K562 (cell line): ENCODE data around the gene PTPRG. TPM values are rescaled to one million over a fixed set of nuclear protein-coding genes. Genes with fewer than 3 reads are reported as not detected.

Experiments
- ATAC-seq: fragments of 200-7000 bp; cut with Tn5 transposase; 3 replicates; pipeline ENCODE4 v1.9.1; 2020; ENCODE audit warnings: moderate library complexity
- BruUV-seq: library from RNA; stranded (reverse); fragments of 400-500 nt; replicated peaks from 2 replicates; lab custom pipeline; 2021; lab: Mats Ljungman, UMichigan
- CTCF ChIA-PET: fragments of 300-600 bp; formaldehyde crosslinking; extraction: SDS; loops from one replicate; lab custom pipeline; 2021; ENCODE audit warnings: low intra/inter-chr PET ratio; lab: Yijun Ruan, JAX
- POLR2A ChIA-PET: fragments of 300-600, 350-650 bp; sonication (Branson Sonifier 250); formaldehyde crosslinking; extraction: SDS; loops from one replicate; lab custom pipeline; 2021; ENCODE audit warnings: antibody characterized with exemption, inconsistent platforms; lab: Yijun Ruan, JAX
- DNase-seq, 4 experiments: peaks; one replicate each; pipeline versions ENCODE4 v3.0.0 to v3.0.0-alpha.2; 2011 to 2018; ENCODE audit warnings: low spot score in 3 of 4, mixed read lengths in 3 of 4; ENCODE audit errors: extremely low read depth in 1 of 4
- FAIRE-seq: peaks from 2 replicates; lab custom pipeline; 2011; peaks lifted over from hg19 to GRCh38; lab: Jason Lieb, UNC
- H2AFZ ChIP-seq: 2 replicates; pipeline ENCODE4 v1.6.0; 2011; ENCODE audit warnings: low read depth, low read length, control low read depth, inconsistent platforms
- H3K27ac ChIP-seq: fragments of 200-600 bp; 3 replicates; pipeline ENCODE4 v1.8.0; 2011; ENCODE audit warnings: low read depth, mild to moderate bottlenecking, control low read depth, inconsistent platforms, low read length, moderate library complexity, mixed read lengths; ENCODE audit errors: extremely low read depth
- H3K27me3 ChIP-seq, 2 experiments: fragments of 300-600 bp in 1 of 2; 2 replicates in 1 of 2; 3 replicates in 1 of 2; pipeline versions ENCODE4 v1.6.0 to v1.8.0; 2011; ENCODE audit warnings: inconsistent platforms in 2 of 2, low read length in 2 of 2, mild to moderate bottlenecking in 1 of 2, mixed read lengths in 1 of 2, moderate library complexity in 1 of 2; ENCODE audit not compliant: control insufficient read depth in 2 of 2, insufficient read depth in 2 of 2
- H3K36me3 ChIP-seq: fragments of 300-600 bp; 3 replicates; pipeline ENCODE4 v1.8.0; 2011; ENCODE audit warnings: mild to moderate bottlenecking, low read length, inconsistent platforms; ENCODE audit not compliant: control insufficient read depth, insufficient read depth
- H3K4me1 ChIP-seq, 2 experiments: fragments of 200-600 bp in 1 of 2; replicated peaks in 1 of 2; 2 replicates in 1 of 2; 3 replicates in 1 of 2; pipeline versions ENCODE4 v1.5.1 to v1.8.0; 2011; ENCODE audit warnings: inconsistent platforms in 2 of 2, low read length in 2 of 2, mild to moderate bottlenecking in 1 of 2, mixed read lengths in 1 of 2, moderate library complexity in 1 of 2; ENCODE audit not compliant: control insufficient read depth in 2 of 2, insufficient read depth in 2 of 2
- H3K4me2 ChIP-seq: 2 replicates; pipeline ENCODE4 v1.6.1; 2011; ENCODE audit warnings: low read length, control low read depth, inconsistent platforms, mixed read lengths; ENCODE audit not compliant: insufficient read depth
- H3K4me3 ChIP-seq: fragments of 200-600 bp; sonication (generic), shearing (Covaris generic); 2 replicates; pipeline ENCODE4 v1.5.1; 2016; ENCODE audit warnings: control low read depth, inconsistent platforms
- H3K79me2 ChIP-seq: fragments of 200-600 bp; 3 replicates; pipeline ENCODE4 v1.8.0; 2011; ENCODE audit warnings: low read length, inconsistent platforms; ENCODE audit not compliant: control insufficient read depth, insufficient read depth
- H3K9ac ChIP-seq, 2 experiments: 2 replicates each; pipeline versions ENCODE4 v1.6.0 to v1.6.1; 2011; ENCODE audit warnings: low read depth in 2 of 2, low read length in 2 of 2, control low read depth in 1 of 2, inconsistent platforms in 1 of 2, mild to moderate bottlenecking in 1 of 2, mixed read lengths in 1 of 2; ENCODE audit not compliant: insufficient read depth in 1 of 2
- H3K9me1 ChIP-seq: one replicate; pipeline ENCODE4 v1.6.0; 2011; ENCODE audit warnings: inconsistent platforms, mild to moderate bottlenecking, low read length, moderate library complexity; ENCODE audit not compliant: control insufficient read depth, insufficient read depth
- H3K9me3 ChIP-seq: replicated peaks from 2 replicates; pipeline ENCODE4 v1.5.1; 2011; ENCODE audit warnings: low read depth, low read length, inconsistent platforms; ENCODE audit not compliant: control insufficient read depth, insufficient read depth
- H4K20me1 ChIP-seq: replicated peaks from 2 replicates; pipeline ENCODE4 v1.6.1; 2011; ENCODE audit warnings: low read length, inconsistent platforms, mixed read lengths; ENCODE audit not compliant: control insufficient read depth, insufficient read depth
- CAMTA2 ChIP-seq: fragments of 250-450 bp; sonication (Bioruptor Pico); conservative IDR thresholded peaks from 2 replicates; pipeline ENCODE4 v1.5.1; 2022
- CBFA2T2 ChIP-seq: fragments of 450-650 bp; conservative IDR thresholded peaks from 2 replicates; pipeline ENCODE4 v1.6.1; 2017; ENCODE audit warnings: mild to moderate bottlenecking
- CBX5 ChIP-seq: IDR thresholded peaks from 2 replicates; pipeline ENCODE4 v1.6.1; 2014; ENCODE audit warnings: low read depth, borderline replicate concordance
- CREM ChIP-seq: IDR thresholded peaks from 2 replicates; pipeline ENCODE4 v1.6.1; 2014; ENCODE audit warnings: antibody characterized with exemption, low read depth
- ETV6 ChIP-seq, 3 experiments: fragments of 150-350 bp in 1 of 3; sonication (generic) in 1 of 3; formaldehyde crosslinking in 1 of 3; IDR thresholded peaks; 2 replicates each; pipeline versions ENCODE4 v1.6.1 to v1.8.0; 2014 to 2022; ENCODE audit warnings: borderline replicate concordance in 2 of 3, low read depth in 2 of 3, antibody characterized with exemption in 1 of 3, low read length in 1 of 3, mild to moderate bottlenecking in 1 of 3, missing genetic modification reagents in 1 of 3
- IRF2 ChIP-seq: sonication (generic); formaldehyde crosslinking; IDR thresholded peaks from 2 replicates; pipeline ENCODE4 v1.8.1; 2022; ENCODE audit warnings: mild to moderate bottlenecking, missing genetic modification reagents
- KDM4B ChIP-seq, 2 experiments: fragments of 450-650 bp in 1 of 2; sonication (generic) in 1 of 2; IDR thresholded peaks; 2 replicates each; pipeline ENCODE4 v1.6.1; 2016 to 2017; ENCODE audit warnings: borderline replicate concordance in 2 of 2, antibody characterized with exemption in 1 of 2, low read depth in 1 of 2, mild to moderate bottlenecking in 1 of 2
- NR1H2 ChIP-seq: sonication (generic); formaldehyde crosslinking; IDR thresholded peaks from 2 replicates; pipeline ENCODE4 v1.4.0; 2020; ENCODE audit warnings: mild to moderate bottlenecking, missing genetic modification reagents
- NR4A1 ChIP-seq, 2 experiments: fragments of 250-450 bp in 1 of 2; fragments of 450-650 bp in 1 of 2; sonication (Bioruptor Pico) in 1 of 2; IDR thresholded peaks; 2 replicates each; pipeline versions ENCODE4 v1.4.0 to v1.6.1; 2016 to 2020; ENCODE audit warnings: mild to moderate bottlenecking in 2 of 2, missing compliant biosample characterization in 1 of 2, missing genetic modification characterization in 1 of 2, moderate library complexity in 1 of 2
- SIN3A ChIP-seq, 2 experiments: fragments of 150-350 bp in 1 of 2; IDR thresholded peaks; 2 replicates each; pipeline ENCODE4 v1.6.1; 2011 to 2016; ENCODE audit warnings: borderline replicate concordance in 2 of 2, low read depth in 2 of 2, low read length in 2 of 2, mild to moderate bottlenecking in 2 of 2, moderate library complexity in 2 of 2; ENCODE audit not compliant: control insufficient read depth in 1 of 2
- XRCC5 ChIP-seq: fragments of 200-400 bp; formaldehyde crosslinking; IDR thresholded peaks from 2 replicates; pipeline ENCODE4 v1.6.1; 2017; ENCODE audit warnings: low read depth, mild to moderate bottlenecking, low read length
- ZNF561 ChIP-seq: fragments of 450-650 bp; formaldehyde crosslinking; conservative IDR thresholded peaks from 2 replicates; pipeline ENCODE4 v1.4.0; 2020; ENCODE audit warnings: mild to moderate bottlenecking, moderate library complexity
- ZNF766 ChIP-seq: fragments of 200-800 bp; sonication (Bioruptor generic); conservative IDR thresholded peaks from 2 replicates; pipeline ENCODE4 v1.6.1; 2016; ENCODE audit warnings: missing genetic modification characterization, missing compliant biosample characterization
- WGBS: fragments of 100-300 bp; shearing (Covaris generic); methylation state at CpG from one replicate; pipeline ENCODE4 v1.1.6; 2016; ENCODE audit warnings: low coverage, mixed read lengths; ENCODE audit not compliant: insufficient coverage; ENCODE audit errors: missing lambda C conversion rate; 5-methylcytosine and 5-hydroxymethylcytosine counted together
- in situ Hi-C: fragments of 300-500 bp; cut with MboI; formaldehyde crosslinking; loops from 4 replicates; pipeline ENCODE4 v1.15.0; 2018; ENCODE audit warnings: inconsistent platforms, mixed read lengths
- intact Hi-C: fragments of 100-400 bp; cut with micrococcal nuclease; formaldehyde crosslinking; loops from 2 replicates; pipeline ENCODE4 v1.14.2; 2022
- polyA plus RNA-seq, 8 experiments: library from polyadenylated mRNA; depleted of rRNA in 4 of 8; stranded (reverse) in 5 of 8; unstranded in 3 of 8; fragments of >200 nt; fragmentation: Nextera tagmentation in 2 of 8; fragmentation: Illumina TruSeq in 1 of 8; extraction: Ambion mirVana in 2 of 8; extraction: Trizol in 1 of 8; gene quantifications; 2 replicates each; pipeline versions ENCODE4 v1.2.1 to v1.2.3, GENCODE V29; 2011 to 2014; ENCODE audit warnings: inconsistent platforms in 1 of 8, missing spikeins in 1 of 8
- total RNA-seq, 7 experiments: library from RNA; depleted of rRNA in 6 of 7; stranded (reverse); fragments of >200 nt in 6 of 7; fragmentation: Illumina TruSeq in 2 of 7; extraction: Trizol in 2 of 7; gene quantifications; 2 replicates each; pipeline versions ENCODE4 v1.2.1 to v1.2.3, GENCODE V29; 2011 to 2021; ENCODE audit warnings: low replicate concordance in 1 of 7
- TF ChIP-seq, protein P1 (sequence below): fragments of 250-450 bp; sonication (Bioruptor Pico); IDR thresholded peaks from 2 replicates; pipeline ENCODE4 v1.4.0; 2020; ENCODE audit warnings: borderline replicate concordance
- TF ChIP-seq, protein P2 (sequence below), 3 experiments: fragments of 200-800 bp in 1 of 3; sonication (Bioruptor generic) in 1 of 3; sonication (generic) in 1 of 3; formaldehyde crosslinking in 1 of 3; IDR thresholded peaks; 2 replicates each; pipeline versions ENCODE4 v1.6.1 to v1.8.0; 2016 to 2022; ENCODE audit warnings: mild to moderate bottlenecking in 2 of 3, missing compliant biosample characterization in 2 of 3, missing genetic modification characterization in 2 of 3, missing genetic modification reagents in 1 of 3
- TF ChIP-seq, protein P3 (sequence below): sonication (generic); formaldehyde crosslinking; IDR thresholded peaks from 2 replicates; pipeline ENCODE4 v1.5.0; 2020; ENCODE audit warnings: missing genetic modification reagents
- TF ChIP-seq, protein P4 (sequence below): IDR thresholded peaks from 2 replicates; pipeline ENCODE4 v1.6.1; 2012; ENCODE audit warnings: low read depth, low read length, improper control_type of control experiment, borderline replicate concordance

The PTPRG gene
- total and polyA plus RNA-seq, 9 of the 15 experiments (the other 6 are each of a cell fraction or from before 2014, with no cell fraction given), result 0.16 TPM; not detected in 8

DNA sequence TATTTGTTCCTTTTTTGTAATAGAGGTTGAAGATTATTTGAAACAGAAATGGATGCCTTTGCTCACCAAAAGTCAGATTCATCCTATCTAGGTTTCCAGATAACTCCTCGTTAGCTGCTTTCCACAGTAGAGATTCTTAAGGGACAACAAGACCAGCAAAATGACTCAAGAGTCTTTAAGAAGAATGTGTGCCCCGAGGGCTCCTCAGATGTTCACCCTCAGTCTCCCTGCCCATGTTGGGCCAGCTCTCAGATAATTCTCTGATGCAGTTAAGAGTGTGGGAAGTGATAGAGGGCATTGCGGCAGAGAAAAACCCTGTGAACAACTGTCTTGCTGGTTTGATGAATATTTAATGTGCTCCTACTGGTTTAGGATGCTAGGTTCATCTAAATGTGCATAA is 251.1 kb downstream of the PTPRG start:
- BruUV-seq, result no TSS peak
- no peak for TF ChIP-seq CREM
- TF ChIP-seq CBFA2T2, result no peak
- TF ChIP-seq, protein P1, sequence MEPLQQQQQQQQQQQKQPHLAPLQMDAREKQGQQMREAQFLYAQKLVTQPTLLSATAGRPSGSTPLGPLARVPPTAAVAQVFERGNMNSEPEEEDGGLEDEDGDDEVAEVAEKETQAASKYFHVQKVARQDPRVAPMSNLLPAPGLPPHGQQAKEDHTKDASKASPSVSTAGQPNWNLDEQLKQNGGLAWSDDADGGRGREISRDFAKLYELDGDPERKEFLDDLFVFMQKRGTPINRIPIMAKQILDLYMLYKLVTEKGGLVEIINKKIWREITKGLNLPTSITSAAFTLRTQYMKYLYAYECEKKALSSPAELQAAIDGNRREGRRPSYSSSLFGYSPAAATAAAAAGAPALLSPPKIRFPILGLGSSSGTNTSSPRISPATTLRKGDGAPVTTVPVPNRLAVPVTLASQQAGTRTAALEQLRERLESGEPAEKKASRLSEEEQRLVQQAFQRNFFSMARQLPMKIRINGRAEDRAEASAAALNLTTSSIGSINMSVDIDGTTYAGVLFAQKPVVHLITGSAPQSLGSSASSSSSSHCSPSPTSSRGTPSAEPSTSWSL (CRISPR knock-in tag), result no peak
- TF ChIP-seq ZNF766, result no peak
- TF ChIP-seq, protein P2, sequence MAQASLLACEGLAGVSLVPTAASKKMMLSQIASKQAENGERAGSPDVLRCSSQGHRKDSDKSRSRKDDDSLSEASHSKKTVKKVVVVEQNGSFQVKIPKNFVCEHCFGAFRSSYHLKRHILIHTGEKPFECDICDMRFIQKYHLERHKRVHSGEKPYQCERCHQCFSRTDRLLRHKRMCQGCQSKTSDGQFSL (CRISPR knock-in tag; IDR thresholded peaks at IDR 0.05), result no peak
- TF ChIP-seq, protein P2 (tag; IDR thresholded peaks at IDR 0.05), result no peak
- no peak for TF ChIP-seq SIN3A (IDR thresholded peaks at IDR 0.05; ENCODE audit: borderline replicate concordance in 2 of 2, control insufficient read depth in 1 of 2, low read depth in 2 of 2, low read length in 2 of 2)
- no peak for TF ChIP-seq NR1H2 (CRISPR knock-in tag)
- no peak for TF ChIP-seq ZNF561 (CRISPR knock-in tag)
- TF ChIP-seq, protein P3, sequence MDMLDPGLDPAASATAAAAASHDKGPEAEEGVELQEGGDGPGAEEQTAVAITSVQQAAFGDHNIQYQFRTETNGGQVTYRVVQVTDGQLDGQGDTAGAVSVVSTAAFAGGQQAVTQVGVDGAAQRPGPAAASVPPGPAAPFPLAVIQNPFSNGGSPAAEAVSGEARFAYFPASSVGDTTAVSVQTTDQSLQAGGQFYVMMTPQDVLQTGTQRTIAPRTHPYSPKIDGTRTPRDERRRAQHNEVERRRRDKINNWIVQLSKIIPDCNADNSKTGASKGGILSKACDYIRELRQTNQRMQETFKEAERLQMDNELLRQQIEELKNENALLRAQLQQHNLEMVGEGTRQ, result no peak
- TF ChIP-seq CAMTA2, result no peak
- TF ChIP-seq, protein P4, sequence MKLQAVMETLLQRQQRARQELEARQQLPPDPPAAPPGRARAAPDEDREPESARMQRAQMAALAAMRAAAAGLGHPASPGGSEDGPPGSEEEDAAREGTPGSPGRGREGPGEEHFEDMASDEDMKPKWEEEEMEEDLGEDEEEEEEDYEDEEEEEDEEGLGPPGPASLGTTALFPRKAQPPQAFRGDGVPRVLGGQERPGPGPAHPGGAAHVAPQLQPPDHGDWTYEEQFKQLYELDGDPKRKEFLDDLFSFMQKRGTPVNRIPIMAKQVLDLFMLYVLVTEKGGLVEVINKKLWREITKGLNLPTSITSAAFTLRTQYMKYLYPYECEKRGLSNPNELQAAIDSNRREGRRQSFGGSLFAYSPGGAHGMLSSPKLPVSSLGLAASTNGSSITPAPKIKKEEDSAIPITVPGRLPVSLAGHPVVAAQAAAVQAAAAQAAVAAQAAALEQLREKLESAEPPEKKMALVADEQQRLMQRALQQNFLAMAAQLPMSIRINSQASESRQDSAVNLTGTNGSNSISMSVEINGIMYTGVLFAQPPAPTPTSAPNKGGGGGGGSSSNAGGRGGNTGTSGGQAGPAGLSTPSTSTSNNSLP, result no peak
- TF ChIP-seq CBX5, result no peak
- TF ChIP-seq IRF2, result no peak
- no peak for TF ChIP-seq XRCC5
- no peak for TF ChIP-seq ETV6 (IDR thresholded peaks at IDR 0.05; ENCODE audit: borderline replicate concordance in 1 of 2, low read depth in 2 of 2, low read length in 1 of 2)
- no peak for TF ChIP-seq ETV6 (CRISPR knock-in tag; IDR thresholded peaks at IDR 0.05; ENCODE audit: borderline replicate concordance)
- TF ChIP-seq KDM4B (IDR thresholded peaks at IDR 0.05; ENCODE audit: borderline replicate concordance in 2 of 2, low read depth in 1 of 2), result no peak
- TF ChIP-seq NR4A1 (CRISPR knock-in tag; IDR thresholded peaks at IDR 0.05), result no peak
- no peak for TF ChIP-seq NR4A1 (tag; IDR thresholded peaks at IDR 0.05)

More for the DNA sequence above, 251.1 kb downstream of the PTPRG start:
- 4% methylated on average over 3 of the region's 3 CpGs for WGBS
- Histone ChIP-seq H2AFZ (no peak overlapping the region), H4K20me1 (no peaks in the 10 kb centered on the region), H3K36me3 (no peaks in the 10 kb centered on the region), H3K79me2 (no peaks in the 10 kb centered on the region), H3K27me3 (no peaks in the 10 kb centered on the region), H3K4me2 (no peak overlapping the region), H3K4me3 (no peak overlapping the region), H3K9ac (no peak overlapping the region), H3K27ac (no peak overlapping the region), H3K9me1 (no peaks in the 10 kb centered on the region), H3K4me1 (no peaks in the 10 kb centered on the region), H3K9me3 (no peaks in the 10 kb centered on the region)
- in situ Hi-C loops, result no loop called here
- no peak for DNase-seq
- ChIA-PET POLR2A (no interaction called here), CTCF (no interaction called here)
- no peak for ATAC-seq
- FAIRE-seq, result no peak
- intact Hi-C loops, result no loop called here
